Activated CD8-positive, alpha-beta memory T cell treated with anti-CD3 and anti-CD28 coated beads, Interleukin-2, amount 50 U/mL, for 1 hour (primary cell): Measurements from ENCODE around the gene SMARCB1.

Experiments used
- DNase-seq: peaks from one replicate; pipeline ENCODE4 v3.0.0-alpha.2; 2020; ENCODE audit errors: extremely low read depth

The SMARCB1 gene

DNA sequence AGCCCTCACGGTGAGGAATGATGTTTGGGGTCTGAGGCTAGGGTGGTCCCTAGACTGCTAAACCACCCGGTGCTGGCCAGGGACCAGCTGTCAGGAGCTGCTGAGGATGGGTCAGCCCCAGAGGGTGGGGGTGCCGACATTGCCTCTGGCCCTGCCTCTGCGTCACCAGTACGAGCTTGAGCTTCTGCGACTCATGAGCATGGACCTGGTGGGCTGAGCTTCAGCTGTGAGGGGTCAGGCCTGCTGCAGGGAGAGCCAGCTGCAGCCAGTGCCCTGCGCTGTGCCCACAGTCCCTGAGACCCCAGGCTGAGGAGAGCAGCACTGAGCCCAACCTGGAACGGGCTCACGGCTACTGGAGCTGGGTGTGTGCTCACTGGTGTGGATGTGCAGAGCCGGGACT is 45.0 kb downstream of the SMARCB1 start:
- no peak for DNase-seq

DNA sequence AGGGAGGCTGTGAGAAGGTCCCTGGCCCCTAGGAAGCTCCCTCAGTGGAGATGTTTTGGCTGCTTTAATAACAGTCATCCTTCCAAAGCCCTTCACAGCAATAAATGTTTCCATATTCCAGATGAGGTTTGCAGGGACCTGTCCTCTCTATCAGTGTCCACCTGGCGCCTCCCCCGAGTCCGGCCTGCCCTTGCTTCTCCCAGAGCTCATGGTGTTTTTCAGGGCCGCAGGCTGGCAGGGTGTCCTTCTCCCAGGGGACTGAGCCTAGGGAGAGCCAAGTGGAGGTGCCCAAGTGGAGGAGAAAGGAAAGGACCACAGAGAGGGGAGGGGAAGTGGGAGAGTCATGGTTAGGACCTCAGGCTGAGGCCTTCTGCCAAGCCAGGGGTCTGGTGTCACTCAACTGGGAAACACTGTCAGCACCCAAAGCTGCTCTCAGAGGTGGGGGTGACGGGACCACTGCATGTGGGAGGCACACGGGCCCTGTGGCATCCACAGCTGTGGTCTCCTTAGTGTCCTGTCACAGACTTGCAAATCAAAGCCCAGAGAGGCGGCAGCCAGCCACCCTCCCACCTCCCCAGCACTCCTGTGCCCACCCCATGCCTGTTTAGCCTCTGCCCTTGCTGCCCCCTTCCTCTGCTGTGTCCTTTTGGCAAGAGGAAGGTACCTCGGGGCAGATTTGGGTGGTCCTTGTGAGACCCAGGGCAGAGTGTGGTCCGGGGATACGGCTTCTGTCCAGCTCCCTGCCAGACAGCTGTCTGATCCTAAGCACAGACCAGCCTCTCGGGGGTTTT is 45.7 kb downstream of the SMARCB1 start:
- no peak for DNase-seq

GRCh38 chr22:23833017-23833751 is 46.4 kb downstream of the SMARCB1 start:
- no peak for DNase-seq

- no peak for DNase-seq
These were observed 47.1 kb downstream of the SMARCB1 start for GRCh38 chr22:23833911-23834317.

DNA sequence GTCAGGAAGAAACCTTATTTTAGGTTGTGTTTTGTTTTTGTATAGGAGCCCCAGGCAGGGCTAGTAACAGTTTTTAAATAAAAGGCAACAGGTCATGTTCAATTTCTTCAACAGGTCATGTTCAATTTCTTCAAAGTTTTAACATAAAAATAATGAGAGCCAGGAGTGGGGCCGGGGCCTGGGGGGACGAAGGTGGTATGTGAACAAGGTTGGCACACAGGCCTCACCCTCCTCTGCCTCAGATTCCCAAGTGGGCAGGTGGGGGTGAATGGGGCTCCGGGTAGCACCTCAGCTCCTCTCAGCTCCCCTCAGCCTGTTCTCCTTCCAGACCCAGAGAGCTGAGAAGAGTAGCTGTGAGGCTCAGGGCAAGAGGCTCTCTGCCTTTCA is 47.6 kb downstream of the SMARCB1 start:
- no peak for DNase-seq

DNA sequence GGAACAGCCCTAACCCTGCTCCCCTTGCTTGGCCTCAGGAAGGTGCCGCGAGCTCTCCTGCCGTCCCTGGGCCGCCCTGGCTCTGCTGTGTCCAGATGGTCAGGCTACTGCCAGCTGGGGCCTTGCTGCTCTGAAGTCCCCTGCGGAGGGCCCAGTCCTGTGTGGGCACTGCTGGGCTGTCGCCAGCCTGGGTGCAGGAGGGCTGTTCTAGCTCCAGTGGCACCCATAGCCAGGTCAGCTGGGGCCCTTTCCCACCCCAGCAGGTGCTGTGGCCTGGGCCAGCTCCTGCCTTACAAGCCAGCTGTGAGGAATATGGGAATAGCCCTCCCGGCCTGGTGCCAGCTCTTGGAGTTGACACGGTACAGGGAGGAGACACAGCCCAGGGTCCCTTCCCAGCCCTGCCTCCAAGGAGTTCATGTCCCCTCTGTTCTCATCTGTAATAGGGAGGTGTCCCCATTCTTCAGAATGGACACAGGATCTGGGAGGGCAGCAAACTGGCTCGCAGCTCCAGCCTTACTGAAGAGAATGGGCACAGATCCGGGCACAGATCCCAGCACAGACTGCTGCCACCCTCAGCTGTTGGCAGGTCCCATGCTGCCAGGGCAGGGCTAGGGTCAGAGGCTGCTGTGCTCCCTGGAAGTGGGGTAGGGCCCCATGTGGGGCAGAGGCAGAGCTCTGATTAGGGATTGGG is 48.2 kb downstream of the SMARCB1 start:
- DNase-seq: no peak

- no peak for DNase-seq
These were observed 48.8 kb downstream of the SMARCB1 start for GRCh38 chr22:23835484-23836144.

GRCh38 chr22:23836281-23836680 is 49.5 kb downstream of the SMARCB1 start:
- DNase-seq: no peak

- DNase-seq: no peak
These were observed 50.1 kb downstream of the SMARCB1 start for GRCh38 chr22:23836692-23837495.

DNA sequence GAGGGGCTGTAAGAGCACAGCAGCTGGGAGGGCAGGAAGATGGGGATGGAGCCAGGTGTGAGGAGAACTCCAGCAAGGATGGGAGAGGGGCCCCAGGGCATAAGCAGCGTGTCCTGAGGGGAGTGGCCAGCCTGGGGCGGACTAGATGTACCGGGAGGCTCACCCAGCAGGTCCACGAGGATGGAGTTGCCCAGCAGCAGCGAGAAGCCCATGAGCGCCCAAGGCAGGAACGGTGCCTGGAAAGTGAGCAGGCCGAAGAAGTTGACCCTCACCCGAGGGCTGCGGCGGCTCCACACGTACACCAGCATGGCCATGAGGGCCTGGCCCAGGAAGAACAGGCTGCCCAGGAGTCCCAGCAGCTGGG is 50.7 kb downstream of the SMARCB1 start:
- no peak for DNase-seq

DNA sequence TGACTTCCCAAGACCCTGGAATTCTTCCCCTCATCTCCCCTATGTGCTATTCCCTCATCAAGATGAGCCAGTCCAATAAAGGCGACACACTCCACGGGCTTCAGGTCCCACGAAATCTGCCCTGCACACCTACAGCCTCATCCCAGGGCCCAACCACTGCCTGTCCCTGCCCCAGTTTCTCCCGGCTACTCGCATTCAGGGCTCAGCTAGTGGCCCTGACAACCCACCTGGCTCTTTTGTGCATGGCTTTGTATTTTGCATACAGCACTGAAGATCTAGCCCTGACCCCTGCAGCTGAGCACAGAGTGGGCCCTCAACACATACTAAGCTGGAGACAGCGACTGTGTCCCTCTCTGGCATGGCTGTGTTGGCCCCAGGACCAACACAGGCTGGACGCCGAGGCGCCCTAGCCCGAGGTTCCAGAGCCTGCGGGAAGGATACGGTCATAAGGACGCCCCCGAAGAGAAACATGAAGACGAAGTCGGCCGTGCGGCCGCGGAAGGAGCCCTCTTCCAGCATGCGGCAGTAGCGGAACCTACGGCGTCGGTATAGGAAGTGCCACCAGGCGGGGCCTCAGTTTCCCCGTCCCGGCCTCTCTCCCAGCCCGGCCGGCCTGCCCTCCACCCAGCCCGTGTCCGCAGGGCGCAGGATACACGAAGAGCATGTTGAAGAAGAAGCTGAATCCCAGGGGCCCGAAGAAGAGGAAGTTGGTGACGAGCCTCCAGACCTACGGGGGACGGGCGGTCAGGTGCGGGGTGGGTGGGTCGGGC is 51.3 kb downstream of the SMARCB1 start:
- no peak for DNase-seq

- peak; percentile 80 for DNase-seq
These were observed 52.1 kb downstream of the SMARCB1 start, which contains the start of gene DERL3 for GRCh38 chr22:23838681-23839468. DERL3 (minus strand) TSS chr22:23839006; CDS start chr22:23838987, 19 bp downstream.

DNA sequence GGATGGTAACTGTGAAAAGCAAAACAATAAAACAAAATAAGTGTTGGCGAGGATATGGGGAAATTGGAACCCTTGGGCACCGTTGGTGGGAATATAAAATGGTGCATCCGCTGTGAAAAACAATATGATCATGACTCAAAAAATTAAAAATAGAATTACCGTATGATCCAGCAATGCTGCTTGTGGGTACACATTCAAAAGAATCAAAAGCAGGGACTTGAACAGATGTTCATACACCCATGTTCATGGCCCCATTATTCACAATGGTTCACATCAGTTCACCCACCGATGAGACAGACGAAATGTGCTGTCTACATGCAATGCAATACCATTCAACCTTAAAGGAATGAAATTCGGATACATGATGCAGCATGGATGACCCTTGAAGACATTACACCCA is 53.3 kb downstream of the SMARCB1 start:
- no peak for DNase-seq

GRCh38 chr22:23841292-23841691 is 54.5 kb downstream of the SMARCB1 start:
- DNase-seq: no peak

GRCh38 chr22:23841736-23842445 is 55.1 kb downstream of the SMARCB1 start:
- no peak for DNase-seq

DNA sequence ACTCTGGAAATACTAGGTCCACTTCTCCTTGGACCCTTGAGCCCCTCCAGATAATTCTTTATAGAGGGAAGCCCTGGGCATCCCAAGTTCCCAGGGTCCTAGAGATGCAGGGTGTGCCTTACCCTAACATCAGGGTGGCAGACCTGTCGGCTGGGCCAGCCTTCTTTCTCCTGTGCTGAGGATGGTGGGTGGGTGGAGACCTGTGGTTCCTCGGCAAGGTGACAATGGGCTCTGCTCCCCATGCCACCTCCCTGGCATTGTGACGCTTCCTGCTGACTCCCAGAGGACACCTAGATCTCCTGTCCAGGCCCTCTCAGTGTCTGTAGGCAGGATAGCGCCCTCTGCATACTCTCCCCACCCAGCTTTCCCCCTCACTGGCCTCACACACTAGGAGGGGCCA is 55.8 kb downstream of the SMARCB1 start:
- DNase-seq: no peak

DNA sequence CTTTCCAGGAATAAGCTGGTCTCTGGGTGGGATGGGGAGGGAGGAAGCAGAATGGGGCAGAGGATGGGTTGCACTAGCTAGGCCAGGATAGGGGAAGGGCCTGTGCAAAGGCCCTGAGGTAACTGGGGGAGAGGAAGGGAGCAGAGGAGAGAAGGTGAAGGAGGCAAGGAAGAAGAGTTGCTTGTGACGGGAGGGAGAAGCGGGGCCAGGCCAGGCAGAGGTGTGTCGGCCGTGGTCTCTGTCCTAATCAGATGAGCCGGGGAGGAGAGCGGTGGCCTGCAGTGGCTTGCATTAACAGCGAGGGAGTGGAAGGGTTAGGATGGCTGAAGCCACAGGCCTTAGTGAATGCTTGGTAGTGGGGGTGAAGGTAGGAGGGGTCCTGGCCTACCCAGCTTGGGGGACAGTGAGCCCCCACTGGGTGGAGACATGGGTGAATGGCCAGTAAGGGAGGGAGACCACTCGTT is 58.0 kb downstream of the SMARCB1 start:
- DNase-seq: no peak

DNA sequence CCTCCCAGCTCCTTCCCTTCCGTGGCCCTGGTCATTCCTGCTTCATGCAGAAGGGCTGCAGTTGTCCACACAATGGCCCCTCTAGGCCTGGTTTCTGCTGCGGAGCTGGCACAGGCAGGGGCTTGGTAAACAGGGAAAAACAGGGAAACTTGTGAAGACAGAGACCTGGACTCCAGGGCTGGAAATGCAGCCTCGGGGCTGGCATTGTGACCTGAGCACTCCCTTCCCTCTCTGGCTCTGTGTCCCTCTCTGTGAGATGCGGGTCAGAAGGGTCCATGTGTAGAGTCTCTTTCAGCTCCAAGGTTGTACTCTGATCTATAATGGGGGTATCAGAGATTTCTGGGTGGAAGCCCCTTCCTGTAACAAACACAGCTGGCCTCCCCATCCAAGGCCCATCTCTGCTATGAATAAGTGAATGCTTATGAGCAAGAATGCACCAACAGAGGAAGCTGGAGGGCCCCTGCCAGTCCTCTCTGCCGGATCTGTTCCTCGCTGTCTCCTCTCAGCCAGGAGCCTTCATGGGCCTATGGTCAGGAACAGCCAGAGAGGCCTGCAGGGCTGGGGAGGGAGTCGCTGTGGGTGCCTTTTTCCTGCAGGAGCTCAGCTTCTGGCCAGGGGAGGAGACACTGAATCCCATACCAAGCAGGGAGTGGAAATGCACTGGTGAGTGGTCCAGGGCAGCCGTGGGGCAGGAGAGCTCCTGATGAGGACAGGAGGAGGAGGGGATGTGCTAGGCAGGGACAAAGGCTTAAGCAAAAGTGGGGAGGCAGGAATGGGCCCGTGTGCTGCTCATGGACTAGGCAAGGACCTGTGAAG is 58.7 kb downstream of the SMARCB1 start:
- no peak for DNase-seq
